Stomach (tissue), 4 donors: ENCODE measurements around the gene KCTD12.

ENCODE experiments used
- POLR2A ChIP-seq, 4 donors: fragments of 450-650 bp; IDR thresholded peaks; one replicate each; pipeline ENCODE4 v1.6.1; 2016; ENCODE audit warnings: antibody characterized with exemption in 4 of 4, control low read depth in 2 of 4, mild to moderate bottlenecking in 1 of 4, moderate library complexity in 1 of 4
- POLR2AphosphoS5 ChIP-seq, 3 donors: sonication (generic); formaldehyde crosslinking; IDR thresholded peaks; one replicate each; pipeline ENCODE4 v1.6.1; 2016; ENCODE audit warnings: antibody characterized with exemption in 3 of 3
- TF ChIP-seq, protein P1 (sequence below), 7 experiments: fragments of 450-650 bp in 4 of 7; fragments of 200-600 bp in 3 of 7; sonication (generic) in 3 of 7; IDR thresholded peaks; one replicate each; pipeline ENCODE4 v1.5.1; 2016 to 2019; ENCODE audit warnings: antibody characterized with exemption in 7 of 7, control low read depth in 2 of 7, mild to moderate bottlenecking in 1 of 7

GRCh38 chr13:76932076-76932475, 45.9 kb upstream of the KCTD12 start:
- TF ChIP-seq POLR2A (IDR thresholded peaks at IDR 0.05) (no peak), POLR2AphosphoS5 (IDR thresholded peaks at IDR 0.05) (no peak)
- TF ChIP-seq, protein P1, sequence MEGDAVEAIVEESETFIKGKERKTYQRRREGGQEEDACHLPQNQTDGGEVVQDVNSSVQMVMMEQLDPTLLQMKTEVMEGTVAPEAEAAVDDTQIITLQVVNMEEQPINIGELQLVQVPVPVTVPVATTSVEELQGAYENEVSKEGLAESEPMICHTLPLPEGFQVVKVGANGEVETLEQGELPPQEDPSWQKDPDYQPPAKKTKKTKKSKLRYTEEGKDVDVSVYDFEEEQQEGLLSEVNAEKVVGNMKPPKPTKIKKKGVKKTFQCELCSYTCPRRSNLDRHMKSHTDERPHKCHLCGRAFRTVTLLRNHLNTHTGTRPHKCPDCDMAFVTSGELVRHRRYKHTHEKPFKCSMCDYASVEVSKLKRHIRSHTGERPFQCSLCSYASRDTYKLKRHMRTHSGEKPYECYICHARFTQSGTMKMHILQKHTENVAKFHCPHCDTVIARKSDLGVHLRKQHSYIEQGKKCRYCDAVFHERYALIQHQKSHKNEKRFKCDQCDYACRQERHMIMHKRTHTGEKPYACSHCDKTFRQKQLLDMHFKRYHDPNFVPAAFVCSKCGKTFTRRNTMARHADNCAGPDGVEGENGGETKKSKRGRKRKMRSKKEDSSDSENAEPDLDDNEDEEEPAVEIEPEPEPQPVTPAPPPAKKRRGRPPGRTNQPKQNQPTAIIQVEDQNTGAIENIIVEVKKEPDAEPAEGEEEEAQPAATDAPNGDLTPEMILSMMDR (IDR thresholded peaks at IDR 0.05), result no peak
